Stimulated activated CD4-positive, alpha-beta T cell treated with anti-CD3 and anti-CD28 coated beads, Interleukin-15, amount 100 ng/mL, for 1 hour (primary cell): ENCODE data around the gene USE1.

ENCODE experiments used
- DNase-seq, 2 donors: peaks; one replicate each; pipeline ENCODE4 v3.0.0-alpha.2; 2020; ENCODE audit warnings: low read depth in 1 of 2, low spot score in 1 of 2

The USE1 gene

DNA sequence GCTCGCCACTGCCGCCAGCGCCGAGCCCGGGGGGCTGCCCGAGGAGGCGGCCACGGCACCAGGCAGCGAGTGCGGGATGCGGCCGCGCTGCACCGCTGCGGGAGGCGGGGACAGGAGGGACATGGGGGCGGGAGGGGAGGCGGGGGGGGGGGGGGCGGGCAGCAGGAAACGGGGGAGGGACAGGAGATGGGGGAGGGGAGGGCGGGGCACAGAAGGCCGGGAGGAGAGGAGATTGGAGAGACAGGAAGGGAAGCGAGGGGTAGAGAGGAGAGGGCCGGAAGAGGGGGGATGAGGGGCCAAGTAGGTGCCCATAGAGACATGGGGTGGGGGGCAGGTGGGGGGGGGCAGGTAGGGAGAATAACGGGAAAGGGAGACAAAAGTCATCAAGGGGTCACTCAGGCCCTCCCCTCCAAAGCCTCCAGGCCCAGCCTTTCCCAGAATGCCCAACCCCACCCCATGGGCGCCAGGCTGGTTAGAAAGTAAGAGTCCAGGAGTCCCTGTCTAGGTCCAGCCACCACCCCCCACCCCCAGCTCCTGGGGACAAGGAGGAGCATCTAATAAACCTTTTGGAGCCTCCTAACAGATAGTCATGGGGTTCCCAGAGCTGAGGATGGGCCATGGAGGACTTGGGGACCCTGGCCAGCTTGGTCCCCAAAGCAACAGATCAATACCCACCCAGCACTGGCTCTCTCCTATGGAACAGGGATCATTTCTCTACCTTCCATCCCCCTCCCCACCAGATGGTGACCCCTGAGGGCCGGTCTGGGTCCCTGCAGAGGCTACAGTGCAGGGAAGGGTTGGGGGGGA lies 21.0 kb downstream of the USE1 start:
- DNase-seq = no peak

DNA sequence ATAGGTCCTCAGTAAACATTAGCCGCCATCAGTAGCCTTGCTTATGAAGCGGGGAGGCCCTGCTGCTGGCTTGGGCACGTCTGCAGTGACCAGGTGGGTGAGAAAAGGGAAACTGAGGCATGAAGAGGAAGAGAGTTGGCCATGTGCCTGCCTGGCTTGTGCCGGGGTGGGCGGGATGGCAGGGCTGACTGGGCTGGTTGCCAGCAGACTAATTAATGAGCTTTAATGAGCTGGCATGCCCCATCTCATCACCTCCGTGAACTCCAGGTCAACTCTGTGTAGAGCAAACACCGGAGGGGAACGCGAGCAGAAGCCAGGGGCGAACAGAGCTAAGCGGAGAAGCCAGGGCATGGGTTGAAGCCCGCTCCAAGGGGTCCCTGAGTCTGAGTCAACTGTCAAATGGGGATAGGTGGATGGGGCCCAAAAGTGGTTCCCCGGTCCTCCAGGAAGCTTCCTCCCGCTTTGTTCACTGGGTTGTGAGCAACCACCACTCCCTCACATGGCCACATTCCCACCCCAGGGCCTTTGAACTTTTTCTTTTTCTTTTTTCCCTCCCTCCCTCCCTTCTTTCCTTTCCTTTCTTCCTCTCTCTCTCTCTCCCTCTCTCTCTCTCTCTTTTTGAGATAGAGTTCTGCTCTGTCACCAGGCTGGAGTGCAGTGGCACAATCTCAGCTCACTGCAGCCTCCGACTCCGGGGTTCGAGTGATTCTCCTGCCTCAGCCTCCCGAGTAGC lies 21.8 kb downstream of the USE1 start:
- DNase-seq = no peak

DNA sequence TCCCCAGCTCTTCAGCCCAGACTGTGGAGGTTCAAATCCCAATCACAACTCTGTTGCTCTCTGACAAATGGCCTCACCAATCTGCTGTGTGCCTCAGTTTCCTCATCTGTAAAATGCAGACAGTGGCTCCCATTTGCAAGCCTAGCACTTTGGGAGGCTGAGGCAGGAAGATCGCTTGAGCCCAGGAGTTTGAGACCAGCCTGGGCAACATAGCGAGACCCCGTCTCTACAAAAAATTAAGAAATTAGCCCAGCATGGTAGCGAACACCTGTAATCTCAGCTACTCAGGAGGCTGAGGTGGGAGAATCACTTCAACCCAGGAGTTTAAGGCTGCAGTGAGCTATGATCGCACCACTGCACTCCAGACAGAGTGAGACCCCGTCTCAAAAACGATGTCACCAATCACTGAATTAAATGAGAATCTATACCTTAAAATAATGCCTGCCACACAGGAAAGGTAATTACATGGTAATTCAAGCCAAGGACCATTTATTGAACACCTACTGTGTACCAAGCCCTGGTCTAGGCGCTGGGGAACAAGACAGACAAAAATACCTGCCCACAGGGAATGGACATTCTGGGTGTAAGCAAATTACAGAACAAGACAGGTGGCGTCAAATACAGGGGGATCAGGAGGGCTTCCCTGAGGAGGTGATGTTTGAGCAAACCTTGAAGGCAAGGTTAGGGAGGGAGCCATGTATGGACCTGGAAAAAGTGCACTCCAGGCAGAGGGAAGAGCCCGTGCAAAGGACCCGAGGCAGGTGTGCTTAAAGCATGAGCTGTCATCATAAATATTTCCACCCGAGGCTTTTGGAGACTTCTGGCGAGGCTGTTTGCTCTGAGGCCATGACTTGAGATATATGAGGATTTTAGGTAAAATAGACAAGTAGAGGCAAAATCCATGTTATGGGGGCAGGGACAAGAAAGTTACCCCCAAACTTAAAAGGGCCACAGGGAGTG lies 22.9 kb downstream of the USE1 start:
- no peak for DNase-seq

- DNase-seq = no peak
These were observed 25.1 kb downstream of the USE1 start for GRCh38 chr19:17240062-17240752.

DNA sequence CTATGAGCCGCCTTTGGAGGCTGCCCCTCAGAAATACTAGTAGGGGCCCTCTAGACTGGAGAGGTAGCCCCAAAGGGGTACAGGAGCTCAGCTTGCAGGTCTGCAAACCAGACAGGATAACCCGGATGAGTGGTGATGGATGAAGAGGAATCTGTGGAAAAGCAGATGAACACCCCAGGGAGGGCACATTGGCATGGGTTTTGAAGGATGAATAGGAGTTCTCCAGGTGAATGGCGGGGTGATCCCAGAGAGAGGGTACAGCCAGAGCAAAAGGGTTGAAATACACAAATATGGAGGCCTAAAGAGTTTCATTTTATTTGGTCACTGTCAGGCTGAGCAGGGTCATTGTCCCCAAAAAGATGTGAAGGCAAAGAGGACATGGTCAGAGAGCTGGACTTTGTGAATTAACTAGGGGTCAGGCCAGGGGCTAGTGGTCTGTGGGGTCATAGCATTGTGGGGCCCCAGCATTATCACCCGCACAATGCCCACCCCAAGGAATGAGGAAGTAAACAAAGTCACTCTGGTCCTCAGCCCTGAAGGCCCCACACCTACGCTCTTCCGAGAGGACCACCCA lies 25.8 kb downstream of the USE1 start:
- DNase-seq = no peak

DNA sequence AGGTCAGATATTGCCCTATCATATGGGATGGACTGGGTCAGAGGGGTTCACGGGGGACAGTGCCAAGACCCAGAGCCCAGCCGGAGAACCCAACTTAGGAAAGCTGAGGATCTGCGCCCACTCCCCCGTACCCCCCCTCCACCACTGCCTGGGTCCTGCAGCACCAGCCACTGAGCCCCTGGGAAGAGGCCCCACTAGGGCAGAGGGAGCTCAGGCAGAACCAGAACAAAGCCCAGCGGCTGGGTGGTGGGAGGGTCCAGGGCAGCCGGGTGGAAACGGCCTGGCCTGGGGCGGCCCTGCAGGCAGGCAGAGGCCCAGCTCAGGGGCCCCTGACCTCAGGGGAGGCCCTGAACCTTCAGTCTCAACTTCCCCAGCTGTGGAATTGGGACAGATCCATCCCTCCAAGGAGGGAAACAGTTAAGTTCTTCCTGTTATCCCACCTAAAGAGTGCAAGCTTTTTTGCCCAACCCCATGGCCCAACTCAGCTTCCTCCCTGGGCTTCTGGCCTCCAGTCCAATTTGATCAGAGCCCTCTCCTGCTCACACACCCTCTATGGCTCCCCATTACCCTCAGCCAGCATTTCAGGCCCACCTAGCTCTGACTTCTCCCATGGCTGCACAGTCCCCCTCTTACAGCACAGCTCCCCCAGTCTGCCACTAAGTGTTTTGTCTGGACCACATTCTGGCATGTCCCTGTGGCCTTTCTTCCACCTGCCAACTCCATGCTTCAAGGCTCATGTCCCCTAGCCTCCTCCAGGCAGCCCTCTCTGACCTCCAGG lies 27.5 kb downstream of the USE1 start:
- no peak for DNase-seq

DNA sequence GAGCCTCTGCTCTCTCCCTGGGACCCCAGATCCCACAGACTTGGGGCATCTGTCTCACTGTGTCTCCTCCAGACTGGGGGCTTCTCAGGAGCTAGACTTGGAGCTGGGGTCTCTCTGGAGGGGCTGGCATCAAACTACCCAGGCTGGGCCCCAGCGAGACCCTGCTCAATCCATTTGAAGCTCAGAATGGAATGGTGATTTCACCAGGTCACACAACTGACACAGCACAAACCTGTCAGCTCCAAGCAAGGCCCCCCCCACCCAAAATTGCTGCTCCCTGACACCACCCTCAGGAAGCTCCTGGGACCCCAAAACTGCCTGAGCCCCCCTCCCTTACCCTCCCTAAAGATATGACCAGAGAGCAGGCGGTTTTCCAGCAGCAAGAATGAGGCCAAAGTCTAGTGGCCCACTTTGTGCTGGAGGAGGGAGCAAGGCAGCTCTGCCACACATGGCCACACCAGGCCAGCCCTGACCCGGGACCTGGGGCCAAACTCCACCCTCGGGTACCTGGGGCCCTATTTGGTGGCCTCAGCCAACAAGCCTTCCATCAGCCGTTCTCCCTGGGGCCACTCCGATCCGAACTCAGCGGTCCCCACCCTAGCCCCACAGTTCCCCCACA lies 28.2 kb downstream of the USE1 start:
- DNase-seq = no peak

DNA sequence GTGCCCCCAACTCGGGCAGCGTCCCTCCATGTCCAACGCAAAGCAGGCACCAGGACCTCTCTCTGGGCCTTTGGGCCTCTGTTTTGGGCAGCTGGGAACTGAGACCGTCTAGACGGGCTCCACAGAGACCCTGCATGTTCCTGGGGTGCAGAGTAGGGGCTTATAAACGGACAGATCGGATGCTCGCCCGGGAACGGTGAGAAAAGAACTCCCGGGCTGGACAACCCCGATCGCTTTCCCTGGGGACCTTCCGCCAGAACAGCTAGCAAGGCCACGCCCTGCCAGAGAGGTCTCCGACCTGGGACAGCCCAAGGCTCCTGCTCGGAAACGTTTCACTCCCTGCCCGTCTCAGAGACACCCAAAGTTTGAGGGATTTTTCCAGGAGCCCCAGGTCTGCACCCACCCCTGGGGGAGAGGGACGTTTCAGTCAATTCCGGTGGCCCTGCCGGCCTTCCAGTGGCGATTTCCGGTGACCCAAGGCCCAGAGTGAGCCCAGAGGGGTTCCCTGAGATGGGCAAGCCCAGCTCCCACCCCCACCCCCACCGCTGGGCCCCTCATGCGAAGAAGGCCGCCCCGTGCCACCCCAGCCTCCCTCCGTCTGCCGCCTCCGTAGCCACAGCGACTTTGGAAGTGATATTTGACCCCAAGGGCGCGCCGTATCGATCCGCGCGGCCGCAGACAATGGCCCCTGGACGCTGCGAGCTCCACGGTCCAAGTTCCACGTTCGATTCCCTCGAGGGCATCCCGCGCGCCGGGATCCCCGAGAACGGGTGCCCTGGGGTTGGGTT lies 28.9 kb downstream of the USE1 start:
- DNase-seq = no peak

DNA sequence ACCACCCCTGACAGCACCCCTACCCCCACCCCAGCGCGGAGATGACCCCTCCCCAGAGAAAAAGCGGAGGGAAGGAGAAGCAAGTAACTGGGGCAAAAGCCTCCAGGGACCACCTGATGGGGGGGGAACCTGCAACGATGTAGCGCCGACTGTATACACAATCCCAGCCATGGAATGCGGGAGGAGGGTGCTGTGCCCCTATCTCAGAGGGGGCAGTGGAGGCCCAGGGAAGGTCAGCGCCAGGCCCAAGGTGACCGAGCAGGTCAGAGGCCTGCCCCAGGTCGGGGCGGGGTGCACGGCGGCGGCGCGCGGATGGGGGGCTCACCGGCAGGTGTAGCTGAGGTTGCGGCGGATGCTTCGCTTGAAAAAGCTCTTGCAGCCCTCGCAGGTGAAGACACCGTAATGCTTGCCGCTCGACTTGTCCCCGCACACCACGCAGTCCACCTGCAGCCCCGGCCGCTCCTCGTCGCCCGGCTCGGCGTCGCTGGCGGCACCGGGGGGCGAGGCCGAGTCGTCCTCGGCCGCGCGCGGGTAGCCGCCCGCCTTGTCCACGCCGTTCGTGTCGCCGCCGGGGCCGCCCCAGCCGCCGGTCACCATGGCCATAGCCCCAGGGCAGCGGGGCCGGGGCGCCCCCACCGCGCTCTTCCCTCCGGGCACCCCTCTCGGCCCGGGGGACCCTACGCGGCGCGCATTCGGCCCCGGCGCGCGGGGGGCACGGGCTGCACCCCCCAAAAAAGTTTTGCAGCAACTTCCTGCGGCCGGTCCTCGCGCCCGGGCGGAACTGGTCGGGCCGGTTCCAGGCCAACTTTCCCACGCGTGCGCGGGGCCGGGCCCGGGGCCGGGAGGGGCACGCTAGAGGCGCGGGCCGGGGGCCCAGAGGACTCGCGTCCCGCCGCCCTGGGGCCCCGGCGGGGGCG lies 29.7 kb downstream of the USE1 start:
- DNase-seq = no peak

- no peak for DNase-seq
These were observed 30.4 kb downstream of the USE1 start, which contains the start of gene NR2F6 for GRCh38 chr19:17245535-17245984. Gene NR2F6, minus strand, starts transcription at chr19:17245919. Its CDS starts 699 bp downstream, at chr19:17245220.

GRCh38 chr19:17246681-17247425 lies 31.7 kb downstream of the USE1 start:
- no peak for DNase-seq

GRCh38 chr19:17248011-17248776 lies 33.0 kb downstream of the USE1 start:
- DNase-seq = no peak

- no peak for DNase-seq
These were observed 34.9 kb downstream of the USE1 start for GRCh38 chr19:17249887-17250548.

- no peak for DNase-seq
These were observed 39.5 kb downstream of the USE1 start for GRCh38 chr19:17254636-17255035.

GRCh38 chr19:17255150-17255621 lies 40.0 kb downstream of the USE1 start:
- DNase-seq = no peak
